Activated naive CD8-positive, alpha-beta T cell treated with anti-CD3 and anti-CD28 coated beads, Interleukin-2, amount 10 ng/mL, durations not matched to agents 7 days and 5 days (primary cell): Measurements from ENCODE around the gene SCGB1D4. TPM values are rescaled to one million over a fixed set of nuclear protein-coding genes. Genes with fewer than 3 reads are reported as not detected.

Experiments
- ATAC-seq: fragments of 150-1000 bp; cut with Tn5 transposase; one replicate; pipeline ENCODE4 v1.10.0; 2021; ENCODE audit warnings: low read depth, moderate library complexity
- POLR2A ChIA-PET: fragments of 350-600 bp; sonication (Branson Sonifier 250); formaldehyde crosslinking; loops from one replicate; lab custom pipeline; 2021; ENCODE audit warnings: antibody characterized with exemption; lab: Charles Lee
- DNase-seq: peaks from one replicate; pipeline ENCODE4 v3.0.0; 2021
- H3K27ac Mint-ChIP-seq: one replicate; pipeline ENCODE4 v1.8.0; 2022; ENCODE audit warnings: mild to moderate bottlenecking, mixed read lengths
- H3K27me3 Mint-ChIP-seq: one replicate; pipeline ENCODE4 v1.8.0; 2022; ENCODE audit warnings: mild to moderate bottlenecking, moderate library complexity, mixed read lengths
- H3K36me3 Mint-ChIP-seq: one replicate; pipeline ENCODE4 v1.8.0; 2021; ENCODE audit warnings: mild to moderate bottlenecking, mixed read lengths
- H3K4me1 Mint-ChIP-seq: one replicate; pipeline ENCODE4 v1.8.0; 2021; ENCODE audit warnings: mixed read lengths
- H3K4me3 Mint-ChIP-seq: one replicate; pipeline ENCODE4 v1.8.0; 2022; ENCODE audit warnings: mild to moderate bottlenecking, moderate library complexity, mixed read lengths
- H3K9me3 Mint-ChIP-seq: one replicate; pipeline ENCODE4 v1.8.0; 2021; ENCODE audit warnings: mixed read lengths
- total RNA-seq, 2 experiments: library from RNA; stranded (reverse); gene quantifications; one replicate each; pipeline ENCODE4 v1.2.3, GENCODE V29; 2021

SCGB1D4 gene
- total RNA-seq, 2 experiments from 2014 or later, result not detected

- Mint-ChIP-seq H3K27ac (no peak overlapping the region), H3K4me3 (no peak overlapping the region), H3K27me3 (peaks cover 14% of the 10 kb centered on the region), H3K9me3 (peaks cover 2% of the 10 kb centered on the region), H3K36me3 (peaks cover 2% of the 10 kb centered on the region), H3K4me1 (peaks cover 2% of the 10 kb centered on the region)
- DNase-seq, result no peak
- ATAC-seq, result no peak
- POLR2A ChIA-PET, result no interaction called here
These were observed 32.3 kb downstream of the SCGB1D4 start for GRCh38 chr11:62266558-62266957.

DNA sequence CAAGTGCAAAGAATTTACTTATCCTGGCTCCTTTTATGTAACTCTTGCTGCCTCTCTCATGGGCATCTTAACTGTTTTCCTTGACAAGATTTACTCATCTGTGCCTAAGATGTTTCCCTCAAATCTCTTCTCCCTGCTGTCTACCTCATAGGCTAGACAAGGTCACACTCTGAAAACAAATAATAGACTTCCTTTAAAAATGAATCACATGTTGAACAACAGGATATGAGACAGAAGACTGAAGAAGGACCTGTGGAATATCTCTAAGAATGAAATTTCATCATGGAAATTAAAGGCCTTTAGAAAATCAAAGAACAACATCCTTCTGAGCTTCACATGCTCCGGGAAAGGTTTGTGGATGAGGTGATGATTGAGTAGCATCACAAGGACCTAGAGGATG is 34.9 kb downstream of the SCGB1D4 start:
- no peak overlapping the region for H3K27ac Mint-ChIP-seq
- ATAC-seq, result no peak

GRCh38 chr11:62260261-62260953 is 38.5 kb downstream of the SCGB1D4 start:
- Mint-ChIP-seq H3K27ac (no peak overlapping the region), H3K27me3 (peaks cover 23% of the 10 kb centered on the region), H3K9me3 (peaks cover 2% of the 10 kb centered on the region), H3K4me3 (no peak overlapping the region), H3K36me3 (peaks cover 2% of the 10 kb centered on the region), H3K4me1 (peaks cover 2% of the 10 kb centered on the region)
- no peak for DNase-seq
- POLR2A ChIA-PET, result no interaction called here
- ATAC-seq, result no peak

More for the DNA sequence above, 34.9 kb downstream of the SCGB1D4 start:
- POLR2A ChIA-PET, result no interaction called here
- no peak for DNase-seq
- Mint-ChIP-seq H3K4me3 (no peak overlapping the region), H3K9me3 (peaks cover 2% of the 10 kb centered on the region), H3K4me1 (peaks cover 2% of the 10 kb centered on the region), H3K27me3 (peaks cover 15% of the 10 kb centered on the region), H3K36me3 (peaks cover 2% of the 10 kb centered on the region)

DNA sequence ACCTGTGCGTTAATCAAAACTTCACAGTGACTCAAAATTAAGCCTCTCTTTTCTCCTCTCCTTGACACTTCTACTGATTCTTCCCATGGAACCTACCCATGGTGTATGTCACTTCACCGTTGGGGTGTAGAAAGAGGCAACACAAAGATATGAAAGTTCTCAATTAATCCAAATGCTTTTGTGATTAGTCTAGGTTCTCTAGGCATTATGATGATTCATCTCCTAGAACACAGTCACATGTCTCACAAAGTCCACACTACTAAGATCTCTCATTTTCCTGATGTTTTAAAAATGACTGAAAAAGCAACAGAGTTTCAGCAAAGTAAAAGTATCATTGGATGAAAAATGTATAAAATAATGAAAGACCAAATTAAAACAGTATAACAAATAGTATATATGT is 42.6 kb downstream of the SCGB1D4 start:
- peaks cover 10% of the 10 kb centered on the region for H3K9me3 Mint-ChIP-seq
- H3K27me3 Mint-ChIP-seq, result peaks cover 14% of the 10 kb centered on the region
- H3K36me3 Mint-ChIP-seq, result no peaks in the 10 kb centered on the region
- ATAC-seq (no peak), DNase-seq (no peak)
- H3K4me1 Mint-ChIP-seq, result no peaks in the 10 kb centered on the region
- H3K27ac Mint-ChIP-seq, result no peak overlapping the region
- POLR2A ChIA-PET, result no interaction called here
- H3K4me3 Mint-ChIP-seq, result no peak overlapping the region

GRCh38 chr11:62253999-62254542 is 44.8 kb downstream of the SCGB1D4 start:
- Mint-ChIP-seq H3K27ac (no peak overlapping the region), H3K4me1 (no peaks in the 10 kb centered on the region), H3K4me3 (no peak overlapping the region), H3K9me3 (peaks cover 22% of the 10 kb centered on the region), H3K27me3 (peaks cover 14% of the 10 kb centered on the region), H3K36me3 (no peaks in the 10 kb centered on the region)
- POLR2A ChIA-PET, result no interaction called here
- ATAC-seq (no peak), DNase-seq (no peak)

GRCh38 chr11:62251698-62252097 is 47.2 kb downstream of the SCGB1D4 start:
- POLR2A ChIA-PET, result no interaction called here
- H3K9me3 Mint-ChIP-seq, result peaks cover 22% of the 10 kb centered on the region
- H3K27me3 Mint-ChIP-seq, result peaks cover 11% of the 10 kb centered on the region
- H3K27ac Mint-ChIP-seq, result no peak overlapping the region
- no peaks in the 10 kb centered on the region for H3K36me3 Mint-ChIP-seq
- H3K4me3 Mint-ChIP-seq, result no peak overlapping the region
- no peaks in the 10 kb centered on the region for H3K4me1 Mint-ChIP-seq
- DNase-seq (no peak), ATAC-seq (no peak)

Other genes starting within 250 kb of the SCGB1D4 start
- gene INCENP, start 175.1 kb downstream of the SCGB1D4 start, total RNA-seq, result 100 to 1,000 TPM; 142 to 153 TPM
- gene SCGB1D1, start 108.9 kb downstream of the SCGB1D4 start, total RNA-seq, result not detected
- not detected for gene SCGB2A1, start 90.4 kb downstream of the SCGB1D4 start, total RNA-seq
- not detected for gene SCGB1D2, start 56.8 kb downstream of the SCGB1D4 start, total RNA-seq
- not detected for gene SCGB2A2, start 28.9 kb downstream of the SCGB1D4 start, total RNA-seq
- gene ASRGL1, start 38.4 kb upstream of the SCGB1D4 start, total RNA-seq, result 10 to 100 TPM; 11.3 to 12.2 TPM
- not detected for gene SCGB1A1, start 120.0 kb upstream of the SCGB1D4 start, total RNA-seq
- gene AHNAK, start 247.7 kb upstream of the SCGB1D4 start, total RNA-seq, result 100 to 1,000 TPM; 278 to 344 TPM